ENCODE results near the gene PTCHD1.

- TF ChIP-seq, protein P1, sequence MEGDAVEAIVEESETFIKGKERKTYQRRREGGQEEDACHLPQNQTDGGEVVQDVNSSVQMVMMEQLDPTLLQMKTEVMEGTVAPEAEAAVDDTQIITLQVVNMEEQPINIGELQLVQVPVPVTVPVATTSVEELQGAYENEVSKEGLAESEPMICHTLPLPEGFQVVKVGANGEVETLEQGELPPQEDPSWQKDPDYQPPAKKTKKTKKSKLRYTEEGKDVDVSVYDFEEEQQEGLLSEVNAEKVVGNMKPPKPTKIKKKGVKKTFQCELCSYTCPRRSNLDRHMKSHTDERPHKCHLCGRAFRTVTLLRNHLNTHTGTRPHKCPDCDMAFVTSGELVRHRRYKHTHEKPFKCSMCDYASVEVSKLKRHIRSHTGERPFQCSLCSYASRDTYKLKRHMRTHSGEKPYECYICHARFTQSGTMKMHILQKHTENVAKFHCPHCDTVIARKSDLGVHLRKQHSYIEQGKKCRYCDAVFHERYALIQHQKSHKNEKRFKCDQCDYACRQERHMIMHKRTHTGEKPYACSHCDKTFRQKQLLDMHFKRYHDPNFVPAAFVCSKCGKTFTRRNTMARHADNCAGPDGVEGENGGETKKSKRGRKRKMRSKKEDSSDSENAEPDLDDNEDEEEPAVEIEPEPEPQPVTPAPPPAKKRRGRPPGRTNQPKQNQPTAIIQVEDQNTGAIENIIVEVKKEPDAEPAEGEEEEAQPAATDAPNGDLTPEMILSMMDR (IDR thresholded peaks at IDR 0.05) = no peak
- TF ChIP-seq POLR2A (IDR thresholded peaks at IDR 0.05) = no peak
These were observed 59.8 kb downstream of the PTCHD1 start for GRCh38 chrX:23394421-23394820.
